ENCODE measurements around the gene LY6G5C.

LY6G5C gene

DNA sequence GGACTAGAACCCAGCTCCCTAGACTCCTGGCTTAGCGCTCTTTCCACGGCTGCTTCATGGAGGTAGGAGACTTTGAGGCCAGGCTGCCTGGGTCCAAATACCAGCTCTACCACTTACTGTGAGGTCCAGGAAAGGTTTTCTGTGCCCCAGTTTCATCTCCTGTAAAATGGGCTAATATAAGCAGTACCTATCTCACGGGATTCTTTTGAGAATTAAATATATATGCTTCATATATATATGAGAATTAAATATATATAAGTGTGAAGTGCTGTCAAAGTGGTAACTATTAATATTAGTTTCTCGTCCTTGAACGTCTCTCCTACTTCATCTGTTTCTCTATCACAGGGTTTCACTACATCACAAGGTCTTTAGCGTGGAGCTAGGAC is 10.2 kb upstream of the LY6G5C start:
- no peak for DNase-seq

DNA sequence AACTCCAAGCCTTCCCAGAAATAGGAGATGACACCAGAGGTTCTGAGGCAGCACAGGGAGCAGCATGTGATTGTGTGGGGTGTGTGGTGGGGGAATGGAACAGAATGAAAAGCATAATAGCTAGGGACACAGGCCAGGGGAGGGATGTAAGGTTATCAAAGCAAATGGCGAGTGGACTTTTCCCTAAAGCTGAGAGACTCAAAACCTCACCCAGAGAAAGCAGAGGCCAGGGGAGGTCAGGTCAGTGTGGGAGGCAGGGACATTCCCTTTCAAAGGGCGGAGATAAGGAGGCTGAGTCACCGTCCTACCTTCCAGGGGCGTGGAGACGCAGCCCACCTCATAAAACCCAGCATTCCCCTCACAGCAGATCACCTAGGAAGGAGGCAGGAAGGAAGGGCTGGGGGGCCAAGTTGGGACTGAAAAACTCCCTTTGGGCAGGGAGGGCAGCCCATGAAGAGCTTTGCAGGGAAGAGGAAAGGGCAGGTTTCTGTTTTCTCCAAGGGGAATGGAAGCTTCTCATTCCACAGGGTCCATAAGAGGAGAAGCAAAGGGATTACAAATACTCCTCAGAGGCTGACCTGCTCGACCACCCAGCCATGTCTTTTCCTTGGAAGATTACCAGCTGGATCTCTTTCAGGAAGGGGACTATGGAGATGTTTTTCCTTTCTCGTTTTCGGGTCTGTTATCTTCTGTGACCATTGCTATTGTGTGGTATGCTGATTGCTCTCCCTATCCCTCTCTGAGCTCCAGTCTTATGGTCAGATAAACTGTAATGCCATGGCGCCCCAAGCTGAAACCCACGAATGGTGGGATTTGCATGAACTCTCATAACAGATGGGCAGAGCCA is 9.6 kb upstream of the LY6G5C start:
- no peak for DNase-seq

DNA sequence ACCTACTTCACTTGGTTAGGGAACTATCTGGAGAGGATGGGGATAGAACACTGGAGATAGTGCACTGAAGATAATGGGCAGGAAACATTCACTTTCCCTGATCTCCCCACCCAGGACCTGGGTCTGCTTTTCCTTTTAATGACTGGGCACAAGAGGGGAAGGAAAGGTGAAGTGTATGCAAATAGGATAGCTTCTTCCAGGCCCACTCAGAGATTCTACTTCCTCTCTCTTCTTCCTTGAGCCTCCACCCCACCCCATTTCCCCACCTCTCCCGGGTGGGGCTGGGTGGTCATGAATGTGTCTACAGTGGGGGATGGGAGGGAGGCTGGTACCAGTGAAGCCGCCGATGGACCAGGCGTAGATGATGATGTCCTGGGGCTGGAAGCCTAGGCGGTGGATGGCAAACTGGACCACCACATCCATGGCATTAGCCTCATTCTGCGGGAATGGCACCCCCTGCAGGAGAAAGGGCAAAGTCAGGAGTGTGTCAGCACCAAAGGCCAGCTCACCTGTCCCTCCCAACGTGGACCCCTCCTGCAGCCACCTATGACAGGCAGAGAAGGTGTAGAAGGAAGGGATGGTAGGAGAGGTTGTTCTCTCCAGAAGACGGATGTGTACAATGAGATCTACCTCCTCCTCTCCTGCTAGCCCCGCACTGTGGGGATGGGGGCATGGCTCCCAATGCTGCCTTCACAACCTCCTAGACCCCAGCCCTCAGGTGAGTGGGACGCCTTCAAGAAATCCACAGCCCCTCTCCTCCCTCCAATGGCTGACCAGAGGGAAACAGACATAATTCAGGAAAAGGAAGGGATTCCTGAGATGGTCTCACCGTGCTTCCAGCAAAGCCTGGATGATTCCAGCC is 8.6 kb upstream of the LY6G5C start:
- no peak for DNase-seq

DNA sequence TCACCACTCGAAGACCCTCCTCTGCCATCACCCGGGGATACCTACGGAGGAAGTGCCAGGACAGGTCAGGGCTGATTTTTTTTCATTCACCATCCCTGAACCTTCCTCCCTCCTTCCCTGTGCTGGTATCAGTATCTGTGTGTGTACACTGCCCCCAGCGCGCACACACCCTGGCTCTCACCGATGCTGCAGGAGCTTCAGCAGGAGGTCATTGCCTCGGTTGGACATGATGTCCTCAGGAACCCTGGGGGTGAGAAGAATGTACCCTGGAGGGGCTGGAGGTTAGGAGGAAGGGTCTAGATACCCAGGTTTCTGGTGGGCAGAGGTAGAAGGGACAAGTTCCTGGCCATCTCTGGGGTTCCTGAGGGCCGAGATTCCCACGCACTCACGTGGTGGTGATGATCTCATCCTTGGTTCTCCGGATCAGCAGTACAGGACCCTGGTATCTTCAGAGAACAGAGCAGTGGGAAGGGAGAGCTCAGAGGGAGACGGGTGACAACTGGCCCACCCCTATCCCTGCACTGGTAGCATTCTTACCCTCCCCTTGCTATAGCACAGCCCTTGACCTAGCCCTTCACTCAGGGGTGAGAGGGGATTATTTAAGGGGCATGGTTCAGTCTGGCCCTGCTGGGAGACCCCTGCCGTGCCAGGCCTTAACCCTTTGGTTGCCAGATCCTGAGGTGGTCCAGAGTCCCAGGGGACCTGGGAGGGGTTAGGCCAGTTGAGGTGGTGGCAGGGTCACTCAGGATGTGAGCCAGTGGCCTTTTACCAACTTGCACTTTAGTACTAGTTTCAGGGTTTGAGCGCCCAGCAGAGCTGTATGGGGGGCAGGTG is 7.2 kb upstream of the LY6G5C start:
- DNase-seq, result no peak

DNA sequence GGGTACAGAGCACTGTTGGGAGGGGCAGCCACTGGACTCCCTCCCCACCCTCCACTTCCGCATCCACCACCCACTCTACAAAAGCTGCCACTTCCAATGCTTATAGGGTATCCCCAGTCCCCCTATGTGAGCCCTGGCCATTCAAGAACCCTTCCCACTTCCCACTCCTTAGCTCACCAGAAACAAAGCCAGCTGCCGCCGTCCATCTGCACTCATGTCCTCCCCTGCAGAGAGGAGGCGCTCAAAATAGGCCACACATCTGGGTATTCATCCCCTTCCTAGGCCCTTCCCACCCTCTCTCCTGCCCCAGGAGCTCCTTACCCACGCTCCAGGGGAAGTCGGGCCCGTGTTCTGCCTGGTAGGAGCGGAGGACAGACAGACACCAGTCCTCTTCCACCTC is 6.5 kb upstream of the LY6G5C start:
- DNase-seq, result no peak

DNA sequence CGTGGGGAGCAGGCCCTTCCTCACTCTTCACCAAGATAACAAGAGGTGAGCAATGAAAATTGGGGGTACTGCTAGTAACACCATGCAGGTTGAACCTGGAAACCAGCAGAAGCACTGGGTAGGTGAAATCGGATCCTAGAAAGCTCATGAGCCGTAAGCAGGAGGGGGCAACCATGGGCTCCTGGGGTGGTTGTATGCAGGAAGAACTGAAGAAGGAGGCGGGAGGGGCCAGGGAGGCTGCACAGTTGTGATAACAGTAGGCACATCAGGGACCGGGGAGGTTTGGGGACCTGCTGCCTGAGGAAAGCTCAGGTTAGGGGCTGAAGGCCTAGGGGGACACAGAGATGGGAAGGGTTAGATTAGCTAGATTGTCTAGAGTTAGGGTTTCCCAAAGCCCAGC is 5.6 kb upstream of the LY6G5C start:
- DNase-seq, result no peak

- DNase-seq, result no peak
These were observed 2.7 kb upstream of the LY6G5C start for GRCh38 chr6:31683591-31683990.

GRCh38 chr6:31681135-31681671 is 336 bp upstream of the LY6G5C start:
- DNase-seq, result peak; percentile 69

- DNase-seq, result no peak
These were observed 2.9 kb downstream of the LY6G5C start for GRCh38 chr6:31677955-31678354.

DNA sequence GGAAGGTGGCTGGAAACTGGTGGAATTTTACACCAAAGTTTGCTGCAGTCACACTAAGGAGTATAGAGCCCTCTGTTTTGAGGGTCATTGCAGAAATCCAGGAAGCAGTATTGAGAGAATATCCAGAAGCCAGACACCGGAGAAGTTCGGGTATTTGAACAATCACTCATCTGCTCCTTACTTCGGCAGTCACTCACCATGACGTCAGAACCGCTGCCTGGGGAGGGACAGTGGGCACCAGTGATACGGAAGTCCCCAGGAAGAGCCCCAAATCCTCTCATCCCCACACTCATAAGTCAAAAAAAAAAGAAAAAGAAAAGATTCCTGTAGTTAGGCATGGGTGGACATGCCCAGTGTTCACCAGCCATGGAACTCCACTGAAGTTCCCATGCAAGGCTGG is 4.0 kb downstream of the LY6G5C start:
- DNase-seq, result no peak

- DNase-seq, result no peak
These were observed 4.5 kb downstream of the LY6G5C start for GRCh38 chr6:31676322-31676903.

GRCh38 chr6:31669676-31670075 is 11.2 kb downstream of the LY6G5C start, which contains the start of gene LY6G5B:
TSS of gene LY6G5B (plus strand) at chr6:31669976. CDS start at chr6:31670951, 975 bp downstream.
- DNase-seq, result no peak

DNA sequence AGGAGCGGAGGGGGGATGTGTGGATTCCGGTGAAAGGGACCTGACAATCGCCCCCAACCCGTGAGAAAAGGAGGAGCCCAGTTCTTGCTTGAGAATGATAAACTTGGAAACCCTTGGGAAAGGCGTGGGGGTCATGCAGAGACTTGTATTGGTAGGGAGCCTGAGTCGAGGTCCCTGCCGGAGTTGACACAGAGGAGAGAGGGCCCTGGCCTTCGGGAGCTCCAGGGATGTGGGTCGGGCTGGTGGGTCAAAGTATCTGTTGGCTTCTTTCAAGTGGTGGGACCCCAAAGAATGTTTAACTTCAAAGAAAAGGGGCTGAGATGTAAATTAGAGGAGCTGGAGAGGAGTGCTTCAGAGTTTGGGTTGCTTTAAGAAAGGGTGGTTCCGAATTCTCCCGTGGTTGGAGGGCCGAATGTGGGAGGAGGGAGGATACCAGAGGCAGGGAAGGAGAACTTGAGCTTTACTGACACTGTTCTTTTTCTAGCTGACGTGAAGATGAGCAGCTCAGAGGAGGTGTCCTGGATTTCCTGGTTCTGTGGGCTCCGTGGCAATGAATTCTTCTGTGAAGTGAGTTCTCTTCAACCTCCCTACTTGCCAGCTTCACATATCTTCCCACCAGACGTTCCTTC is 14.4 kb downstream of the LY6G5C start:
- DNase-seq, result no peak

- peak; percentile 98 for DNase-seq
These were observed 15.1 kb downstream of the LY6G5C start, which contains the start of gene CSNK2B for GRCh38 chr6:31665501-31666336. TSS of gene CSNK2B (plus strand) at chr6:31666080. CDS start at chr6:31666832, 752 bp downstream.

DNA sequence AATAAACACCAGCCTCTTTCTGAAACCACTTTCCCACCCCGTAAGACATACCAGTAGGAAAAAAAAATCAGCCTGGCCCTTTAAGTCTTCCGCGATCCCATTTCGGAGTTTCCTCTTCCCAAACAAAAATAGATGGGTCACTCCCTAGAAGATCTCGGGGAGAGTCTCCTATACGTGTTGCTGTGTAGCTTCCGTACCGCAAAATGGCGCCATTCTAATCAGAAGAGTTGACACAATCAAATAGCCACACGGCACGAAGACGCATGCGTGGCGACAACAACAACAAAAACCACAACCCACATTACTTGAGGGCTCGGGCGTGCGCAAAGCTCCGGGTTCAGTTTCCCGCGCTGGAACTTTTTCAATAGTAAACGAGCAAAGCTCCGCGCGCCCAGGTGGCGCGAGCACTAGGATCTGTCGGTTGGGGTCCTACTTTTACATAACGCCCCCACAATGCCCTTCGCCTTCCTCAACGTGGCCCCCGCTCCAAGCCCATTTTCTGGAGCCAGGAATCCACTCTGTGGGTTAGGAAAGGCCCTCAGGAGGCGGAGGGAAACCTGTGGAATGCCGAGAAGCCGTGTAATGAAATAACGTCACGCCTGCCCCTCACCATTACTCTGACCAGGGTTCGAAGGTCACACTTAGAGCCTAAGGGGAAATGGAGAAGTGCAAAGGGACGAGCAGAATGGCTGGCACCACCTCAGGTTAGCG is 15.9 kb downstream of the LY6G5C start, which contains the start of gene GPANK1:
GPANK1 (minus strand) TSS at position 208 of the 711 bp plus-strand sequence. CDS start 519 bp downstream, outside the sequence.
- DNase-seq, result peak; percentile 92

- DNase-seq, result no peak
These were observed 16.7 kb downstream of the LY6G5C start for GRCh38 chr6:31663961-31664789.

- DNase-seq, result no peak
These were observed 17.5 kb downstream of the LY6G5C start for GRCh38 chr6:31663126-31663960.

DNA sequence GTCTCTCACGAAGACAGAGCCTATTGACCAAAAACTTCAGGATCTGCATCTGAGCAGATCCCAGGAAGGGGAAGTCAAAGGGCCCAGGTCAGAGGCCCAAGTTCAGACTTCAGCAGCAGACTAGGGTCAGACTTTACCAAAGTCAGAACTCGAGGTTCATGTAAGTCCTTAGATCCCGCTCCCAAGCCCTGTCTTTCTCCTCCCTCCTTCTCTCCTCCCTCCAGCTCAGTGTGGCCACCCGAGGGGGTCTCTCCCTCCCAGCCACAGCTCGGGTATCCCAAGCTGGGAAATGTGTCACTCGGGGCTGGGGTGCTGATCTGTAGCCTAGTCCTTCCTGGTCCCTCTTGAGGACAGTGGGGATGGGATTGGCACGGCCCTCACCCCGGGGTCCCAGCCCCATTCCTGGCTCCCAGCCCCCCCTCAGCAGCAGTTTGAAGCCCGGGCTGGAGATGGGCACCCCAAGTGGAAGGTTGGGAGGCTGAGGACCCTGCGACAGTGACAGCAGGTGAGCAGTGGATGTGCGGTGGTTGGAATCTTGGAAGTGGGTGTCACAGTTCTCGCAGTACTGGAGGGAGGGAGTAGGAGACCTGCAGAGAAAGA is 18.6 kb downstream of the LY6G5C start:
- no peak for DNase-seq

All from stimulated activated CD8-positive, alpha-beta memory T cell treated with anti-CD3 and anti-CD28 coated beads, Interleukin-4, amount 100 ng/mL, for 48 hours (primary cell).